Sigmoid colon (tissue), 4 donors: ENCODE measurements around the gene NCOA1.

Experiments
- EP300 ChIP-seq, 4 donors: sonication (generic); formaldehyde crosslinking; IDR thresholded peaks; one replicate each; pipeline ENCODE4 v1.6.1; 2017; ENCODE audit warnings: antibody characterized with exemption in 4 of 4
- POLR2AphosphoS5 ChIP-seq, 4 donors: sonication (generic); formaldehyde crosslinking; IDR thresholded peaks; one replicate each; pipeline ENCODE4 v1.6.1; 2017; ENCODE audit warnings: antibody characterized with exemption in 4 of 4
- TF ChIP-seq, protein P1 (sequence below), 4 experiments: fragments of 450-650 bp in 3 of 4; fragments of 200-600 bp in 1 of 4; IDR thresholded peaks; one replicate each; pipeline ENCODE4 v1.5.1; 2016 to 2019; ENCODE audit warnings: antibody characterized with exemption in 4 of 4, mild to moderate bottlenecking in 3 of 4, moderate library complexity in 2 of 4

- TF ChIP-seq, protein P1, sequence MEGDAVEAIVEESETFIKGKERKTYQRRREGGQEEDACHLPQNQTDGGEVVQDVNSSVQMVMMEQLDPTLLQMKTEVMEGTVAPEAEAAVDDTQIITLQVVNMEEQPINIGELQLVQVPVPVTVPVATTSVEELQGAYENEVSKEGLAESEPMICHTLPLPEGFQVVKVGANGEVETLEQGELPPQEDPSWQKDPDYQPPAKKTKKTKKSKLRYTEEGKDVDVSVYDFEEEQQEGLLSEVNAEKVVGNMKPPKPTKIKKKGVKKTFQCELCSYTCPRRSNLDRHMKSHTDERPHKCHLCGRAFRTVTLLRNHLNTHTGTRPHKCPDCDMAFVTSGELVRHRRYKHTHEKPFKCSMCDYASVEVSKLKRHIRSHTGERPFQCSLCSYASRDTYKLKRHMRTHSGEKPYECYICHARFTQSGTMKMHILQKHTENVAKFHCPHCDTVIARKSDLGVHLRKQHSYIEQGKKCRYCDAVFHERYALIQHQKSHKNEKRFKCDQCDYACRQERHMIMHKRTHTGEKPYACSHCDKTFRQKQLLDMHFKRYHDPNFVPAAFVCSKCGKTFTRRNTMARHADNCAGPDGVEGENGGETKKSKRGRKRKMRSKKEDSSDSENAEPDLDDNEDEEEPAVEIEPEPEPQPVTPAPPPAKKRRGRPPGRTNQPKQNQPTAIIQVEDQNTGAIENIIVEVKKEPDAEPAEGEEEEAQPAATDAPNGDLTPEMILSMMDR (IDR thresholded peaks at IDR 0.05) = no peak
- TF ChIP-seq POLR2AphosphoS5 (IDR thresholded peaks at IDR 0.05) = no peak
- no peak for TF ChIP-seq EP300 (IDR thresholded peaks at IDR 0.05)
These were observed 24.8 kb downstream of the NCOA1 start for GRCh38 chr2:24515831-24516230.
